CD4-positive, alpha-beta memory T cell (primary cell): ENCODE results near the gene UTS2B. TPM values are rescaled to one million over a fixed set of nuclear protein-coding genes. Genes with fewer than 3 reads are reported as not detected.

Experiments
- CTCF ChIA-PET: fragments of 350-600 bp; sonication (Branson Sonifier 250); formaldehyde crosslinking; loops from one replicate; lab custom pipeline; 2021; ENCODE audit warnings: inconsistent platforms; ENCODE audit not compliant: partially characterized antibody; lab: Charles Lee
- POLR2A ChIA-PET: fragments of 350-600 bp; sonication (Branson Sonifier 250); formaldehyde crosslinking; loops from one replicate; lab custom pipeline; 2021; ENCODE audit not compliant: partially characterized antibody; lab: Charles Lee
- DNase-seq, 5 donors: peaks; one replicate each; pipeline versions ENCODE4 v3.0.0 to v3.0.0-alpha.2; 2020 to 2022; ENCODE audit warnings: mixed read lengths in 1 of 5
- H3K27ac ChIP-seq: one replicate; pipeline ENCODE4 v1.7.0; 2013; ENCODE audit warnings: low read depth, low read length
- H3K27me3 ChIP-seq: 2 replicates; pipeline ENCODE4 v1.7.0; 2013; ENCODE audit warnings: mild to moderate bottlenecking, low read length, moderate library complexity; ENCODE audit not compliant: insufficient read depth
- H3K36me3 ChIP-seq: 2 replicates; pipeline ENCODE4 v1.7.0; 2013; ENCODE audit warnings: mild to moderate bottlenecking, low read length, moderate library complexity; ENCODE audit not compliant: insufficient read depth
- H3K4me1 ChIP-seq: 2 replicates; pipeline ENCODE4 v1.7.0; 2013; ENCODE audit warnings: mild to moderate bottlenecking, low read length, moderate library complexity; ENCODE audit not compliant: insufficient read depth
- H3K4me3 ChIP-seq, 2 donors: one replicate each; pipeline ENCODE4 v1.7.0; 2013; ENCODE audit warnings: low read length in 2 of 2, mild to moderate bottlenecking in 1 of 2
- H3K9me3 ChIP-seq, 2 donors: one replicate each; pipeline ENCODE4 v1.7.0; 2013; ENCODE audit warnings: low read length in 2 of 2, control low read depth in 1 of 2; ENCODE audit not compliant: control insufficient read depth in 1 of 2
- H3K27ac Mint-ChIP-seq, 7 donors: one replicate each; pipeline ENCODE4 v1.8.0; 2020 to 2021; ENCODE audit warnings: mixed read lengths in 7 of 7, mild to moderate bottlenecking in 6 of 7, inconsistent platforms in 3 of 7, moderate library complexity in 3 of 7
- H3K27me3 Mint-ChIP-seq, 2 donors: one replicate each; pipeline ENCODE4 v1.8.0; 2020 to 2021; ENCODE audit warnings: mixed read lengths in 2 of 2
- H3K36me3 Mint-ChIP-seq, 2 donors: one replicate each; pipeline ENCODE4 v1.8.0; 2020 to 2021; ENCODE audit warnings: mixed read lengths in 2 of 2, inconsistent platforms in 1 of 2, mild to moderate bottlenecking in 1 of 2
- H3K4me1 Mint-ChIP-seq, 4 donors: one replicate each; pipeline ENCODE4 v1.8.0; 2020 to 2021; ENCODE audit warnings: mixed read lengths in 4 of 4, mild to moderate bottlenecking in 1 of 4
- H3K4me3 Mint-ChIP-seq, 8 donors: one replicate each; pipeline ENCODE4 v1.8.0; 2020 to 2021; ENCODE audit warnings: mixed read lengths in 8 of 8, mild to moderate bottlenecking in 7 of 8, moderate library complexity in 6 of 8, inconsistent platforms in 3 of 8
- H3K9me3 Mint-ChIP-seq, 8 donors: one replicate each; pipeline ENCODE4 v1.8.0; 2020 to 2021; ENCODE audit warnings: mixed read lengths in 8 of 8, mild to moderate bottlenecking in 5 of 8, inconsistent platforms in 3 of 8, moderate library complexity in 1 of 8
- intact Hi-C: fragments of 100-400 bp; cut with micrococcal nuclease; formaldehyde crosslinking; loops from one replicate; pipeline ENCODE4 v1.15.1; 2023
- polyA plus RNA-seq, 2 donors: library from polyadenylated mRNA; unstranded; fragments of 300-500 nt; fragmentation: Illumina TruSeq; gene quantifications; one replicate each; pipeline ENCODE4 v1.2.3, GENCODE V29; 2021
- total RNA-seq, 2 experiments: library from RNA; stranded (reverse); gene quantifications; one replicate each; pipeline ENCODE4 v1.2.3, GENCODE V29; 2021

UTS2B gene
- total and polyA plus RNA-seq, 4 experiments from 2014 or later, result not detected

DNA sequence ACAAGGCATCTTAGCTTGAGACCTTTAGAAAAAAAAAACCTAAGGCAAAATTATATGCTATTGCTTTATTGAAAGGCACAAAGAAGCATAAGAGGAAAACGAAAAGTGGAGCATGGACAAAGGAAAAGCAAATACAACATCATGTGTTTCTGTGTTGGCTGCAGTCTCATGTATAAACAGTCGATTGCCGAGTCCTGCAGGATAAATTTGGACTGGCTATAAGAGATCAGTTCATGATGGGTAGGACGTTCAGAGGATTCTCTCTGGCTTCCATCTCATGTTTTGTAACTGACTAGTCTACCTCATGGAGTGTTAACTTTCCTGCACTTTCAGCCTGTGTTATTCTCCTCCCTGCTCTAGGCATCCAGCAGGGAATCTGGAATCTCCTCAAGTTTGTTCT is 23.0 kb downstream of the UTS2B start:
- no peaks in the 10 kb centered on the region for H3K9me3 ChIP-seq
- no peaks in the 10 kb centered on the region for H3K27me3 ChIP-seq
- H3K4me3 ChIP-seq, result no peak overlapping the region
- H3K4me3 Mint-ChIP-seq, result no peak overlapping the region
- intact Hi-C loops, result no loop called here
- no peaks in the 10 kb centered on the region for H3K36me3 ChIP-seq
- no peaks in the 10 kb centered on the region for H3K27me3 Mint-ChIP-seq
- no peaks in the 10 kb centered on the region for H3K4me1 Mint-ChIP-seq
- H3K36me3 Mint-ChIP-seq, result no peaks in the 10 kb centered on the region
- ChIA-PET CTCF (no interaction called here), POLR2A (no interaction called here)
- no peaks in the 10 kb centered on the region for H3K4me1 ChIP-seq
- peaks cover 0 to 3% (median 0%) of the 10 kb centered on the region in 8 donors for H3K9me3 Mint-ChIP-seq
- no peak overlapping the region for H3K27ac Mint-ChIP-seq
- no peak for DNase-seq
- no peak overlapping the region for H3K27ac ChIP-seq

DNA sequence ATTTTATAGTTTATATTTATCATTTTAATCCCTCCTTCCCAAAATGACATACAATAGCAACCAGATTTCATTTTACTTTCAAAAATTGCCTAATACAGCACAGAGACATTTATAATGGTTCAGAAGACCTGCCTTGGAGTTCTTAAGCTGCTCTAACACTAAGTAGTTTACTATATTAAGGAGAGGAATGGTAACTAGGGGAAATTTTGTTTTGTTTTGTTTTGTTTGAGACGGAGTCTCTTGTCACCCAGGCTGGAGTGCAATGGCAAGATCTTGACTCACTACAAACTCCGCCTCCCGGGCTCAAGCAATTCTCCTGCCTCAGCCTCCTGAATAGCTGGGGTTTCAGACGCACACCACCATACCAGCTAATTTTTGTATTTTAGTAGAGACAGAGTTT is 23.9 kb downstream of the UTS2B start:
- Mint-ChIP-seq H3K27ac (no peak overlapping the region), H3K9me3 (peaks cover 0 to 2% (median 0%) of the 10 kb centered on the region in 8 donors), H3K27me3 (no peaks in the 10 kb centered on the region), H3K4me1 (no peaks in the 10 kb centered on the region), H3K36me3 (no peaks in the 10 kb centered on the region), H3K4me3 (no peak overlapping the region)
- ChIA-PET POLR2A (no interaction called here), CTCF (no interaction called here)
- H3K4me3 ChIP-seq, result no peak overlapping the region
- no peak overlapping the region for H3K27ac ChIP-seq
- DNase-seq, result no peak
- H3K27me3 ChIP-seq, result no peaks in the 10 kb centered on the region
- no peaks in the 10 kb centered on the region for H3K9me3 ChIP-seq
- H3K4me1 ChIP-seq, result no peaks in the 10 kb centered on the region
- intact Hi-C loops, result no loop called here
- H3K36me3 ChIP-seq, result no peaks in the 10 kb centered on the region

- Histone ChIP-seq H3K4me1 (no peaks in the 10 kb centered on the region), H3K27me3 (no peaks in the 10 kb centered on the region), H3K27ac (no peak overlapping the region), H3K9me3 (no peaks in the 10 kb centered on the region), H3K36me3 (no peaks in the 10 kb centered on the region), H3K4me3 (no peak overlapping the region)
- H3K9me3 Mint-ChIP-seq, result peaks cover 0 to 2% (median 0%) of the 10 kb centered on the region in 8 donors
- POLR2A ChIA-PET, result no interaction called here
- no peak for DNase-seq
- H3K4me1 Mint-ChIP-seq, result no peaks in the 10 kb centered on the region
- intact Hi-C loops, result no loop called here
- H3K36me3 Mint-ChIP-seq, result no peaks in the 10 kb centered on the region
- peaks cover 0 to 2% of the 10 kb centered on the region in 2 donors for H3K27me3 Mint-ChIP-seq
- H3K27ac Mint-ChIP-seq, result no peak overlapping the region
- CTCF ChIA-PET, result no interaction called here
- no peak overlapping the region for H3K4me3 Mint-ChIP-seq
Measured at GRCh38 chr3:191303596-191303995, 26.7 kb downstream of the UTS2B start.

DNA sequence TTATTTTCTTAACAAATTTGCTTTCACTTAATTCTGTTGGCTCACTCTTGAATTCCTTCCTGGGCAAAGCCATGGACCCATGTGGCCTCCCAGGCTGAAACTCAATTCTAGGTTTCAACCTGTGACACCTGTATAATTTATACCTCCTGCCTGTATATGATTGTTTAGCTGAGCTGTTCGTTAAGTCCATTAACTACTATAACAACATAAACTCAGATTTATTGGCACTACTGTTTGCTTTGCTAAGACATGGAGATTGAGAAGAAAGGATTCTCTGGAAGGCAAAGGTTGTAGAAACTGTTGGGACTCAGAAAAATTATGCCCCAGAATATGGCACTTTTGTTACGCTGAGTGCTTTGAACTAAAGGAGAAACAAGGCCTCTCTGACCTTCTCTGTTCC is 27.9 kb downstream of the UTS2B start:
- ChIA-PET POLR2A (no interaction called here), CTCF (no interaction called here)
- no peaks in the 10 kb centered on the region for H3K27me3 ChIP-seq
- Mint-ChIP-seq H3K36me3 (no peaks in the 10 kb centered on the region), H3K27ac (no peak overlapping the region), H3K27me3 (peaks cover 0 to 2% of the 10 kb centered on the region in 2 donors), H3K4me1 (no peaks in the 10 kb centered on the region), H3K4me3 (no peak overlapping the region), H3K9me3 (peaks cover 0 to 4% (median 0%) of the 10 kb centered on the region in 8 donors)
- intact Hi-C loops, result no loop called here
- H3K4me1 ChIP-seq, result no peaks in the 10 kb centered on the region
- no peaks in the 10 kb centered on the region for H3K36me3 ChIP-seq
- no peak overlapping the region for H3K27ac ChIP-seq
- H3K9me3 ChIP-seq, result no peaks in the 10 kb centered on the region
- no peak overlapping the region for H3K4me3 ChIP-seq
- DNase-seq, result no peak

- POLR2A ChIA-PET, result no interaction called here
- H3K27ac ChIP-seq, result no peak overlapping the region
- H3K4me1 ChIP-seq, result no peaks in the 10 kb centered on the region
- no peaks in the 10 kb centered on the region for H3K9me3 ChIP-seq
- H3K36me3 Mint-ChIP-seq, result no peaks in the 10 kb centered on the region
- H3K4me3 Mint-ChIP-seq, result no peak overlapping the region
- peaks cover 0 to 2% of the 10 kb centered on the region in 2 donors for H3K27me3 Mint-ChIP-seq
- CTCF ChIA-PET, result no interaction called here
- no peaks in the 10 kb centered on the region for H3K36me3 ChIP-seq
- H3K4me1 Mint-ChIP-seq, result no peaks in the 10 kb centered on the region
- no peak overlapping the region for H3K27ac Mint-ChIP-seq
- intact Hi-C loops, result no loop called here
- peaks cover 0 to 4% (median 1%) of the 10 kb centered on the region in 8 donors for H3K9me3 Mint-ChIP-seq
- no peak for DNase-seq
- no peaks in the 10 kb centered on the region for H3K27me3 ChIP-seq
- no peak overlapping the region for H3K4me3 ChIP-seq
Measured at GRCh38 chr3:191301782-191302411, 28.4 kb downstream of the UTS2B start.

DNA sequence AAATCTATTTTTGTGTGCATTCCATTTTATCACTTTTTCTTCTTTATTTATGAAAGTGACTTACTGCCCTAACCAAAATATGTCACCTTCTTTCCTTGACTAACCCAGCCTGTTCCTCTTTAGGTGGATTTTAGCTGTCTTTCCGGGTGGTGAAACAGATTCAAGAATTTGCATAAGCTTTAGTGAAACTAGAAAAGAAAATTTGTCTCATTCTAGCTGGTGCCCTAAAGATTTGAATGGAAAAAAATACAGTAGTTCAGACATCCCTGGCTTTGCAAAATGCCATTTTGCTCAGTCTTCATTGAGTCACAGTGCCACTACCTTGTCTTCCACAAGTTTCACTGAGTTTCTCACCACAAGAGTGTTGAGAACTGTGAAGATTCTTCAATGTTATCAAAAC is 29.3 kb downstream of the UTS2B start:
- ChIA-PET CTCF (no interaction called here), POLR2A (no interaction called here)
- H3K27me3 Mint-ChIP-seq, result peaks cover 0 to 2% of the 10 kb centered on the region in 2 donors
- H3K9me3 ChIP-seq, result no peaks in the 10 kb centered on the region
- no peak overlapping the region for H3K27ac ChIP-seq
- H3K27me3 ChIP-seq, result no peaks in the 10 kb centered on the region
- H3K4me3 ChIP-seq, result no peak overlapping the region
- no peaks in the 10 kb centered on the region for H3K4me1 Mint-ChIP-seq
- no peaks in the 10 kb centered on the region for H3K36me3 ChIP-seq
- no peaks in the 10 kb centered on the region for H3K36me3 Mint-ChIP-seq
- no peak for DNase-seq
- no peaks in the 10 kb centered on the region for H3K4me1 ChIP-seq
- no peak overlapping the region for H3K4me3 Mint-ChIP-seq
- H3K27ac Mint-ChIP-seq, result peak overlapping the region in 1 of 7 donors; percentile 10
- H3K9me3 Mint-ChIP-seq, result peaks cover 0 to 4% (median 1%) of the 10 kb centered on the region in 8 donors
- intact Hi-C loops, result no loop called here

- H3K9me3 ChIP-seq, result no peaks in the 10 kb centered on the region
- H3K4me3 ChIP-seq, result no peak overlapping the region
- DNase-seq, result no peak
- intact Hi-C loops, result no loop called here
- H3K27me3 Mint-ChIP-seq, result peaks cover 0 to 2% of the 10 kb centered on the region in 2 donors
- no peak overlapping the region for H3K27ac Mint-ChIP-seq
- peaks cover 0 to 4% (median 1%) of the 10 kb centered on the region in 8 donors for H3K9me3 Mint-ChIP-seq
- no peaks in the 10 kb centered on the region for H3K4me1 ChIP-seq
- H3K27ac ChIP-seq, result no peak overlapping the region
- no peaks in the 10 kb centered on the region for H3K36me3 Mint-ChIP-seq
- ChIA-PET CTCF (no interaction called here), POLR2A (no interaction called here)
- H3K4me3 Mint-ChIP-seq, result no peak overlapping the region
- no peaks in the 10 kb centered on the region for H3K27me3 ChIP-seq
- H3K4me1 Mint-ChIP-seq, result no peaks in the 10 kb centered on the region
- H3K36me3 ChIP-seq, result no peaks in the 10 kb centered on the region
Measured at GRCh38 chr3:191300422-191300821, 29.9 kb downstream of the UTS2B start.
